Muscle layer of duodenum (tissue), 2 donors: ENCODE measurements around the gene BBS1.

Source experiments
- H3K27ac ChIP-seq: one replicate; pipeline ENCODE4 v1.7.0; 2013; ENCODE audit warnings: mild to moderate bottlenecking, low read length
- H3K27me3 ChIP-seq: one replicate; pipeline ENCODE4 v1.7.0; 2013; ENCODE audit warnings: low read depth, mild to moderate bottlenecking, control low read depth, low read length
- H3K36me3 ChIP-seq, 2 donors: one replicate each; pipeline ENCODE4 v1.7.0; 2013; ENCODE audit warnings: low read length in 2 of 2, control low read depth in 1 of 2, mild to moderate bottlenecking in 1 of 2; ENCODE audit not compliant: insufficient read depth in 2 of 2, control insufficient read depth in 1 of 2
- H3K4me1 ChIP-seq, 2 donors: one replicate each; pipeline ENCODE4 v1.7.0; 2013; ENCODE audit warnings: low read length in 2 of 2, mild to moderate bottlenecking in 2 of 2, control low read depth in 1 of 2, moderate library complexity in 1 of 2; ENCODE audit not compliant: insufficient read depth in 2 of 2, control insufficient read depth in 1 of 2
- H3K4me3 ChIP-seq, 2 donors: one replicate each; pipeline ENCODE4 v1.7.0; 2013; ENCODE audit warnings: low read length in 2 of 2, low read depth in 1 of 2, mild to moderate bottlenecking in 1 of 2
- H3K9me3 ChIP-seq, 2 donors: one replicate each; pipeline ENCODE4 v1.7.0; 2013; ENCODE audit warnings: low read length in 2 of 2, control low read depth in 1 of 2, mild to moderate bottlenecking in 1 of 2; ENCODE audit not compliant: control insufficient read depth in 1 of 2
- donor health status: healthy.

Gene BBS1

DNA sequence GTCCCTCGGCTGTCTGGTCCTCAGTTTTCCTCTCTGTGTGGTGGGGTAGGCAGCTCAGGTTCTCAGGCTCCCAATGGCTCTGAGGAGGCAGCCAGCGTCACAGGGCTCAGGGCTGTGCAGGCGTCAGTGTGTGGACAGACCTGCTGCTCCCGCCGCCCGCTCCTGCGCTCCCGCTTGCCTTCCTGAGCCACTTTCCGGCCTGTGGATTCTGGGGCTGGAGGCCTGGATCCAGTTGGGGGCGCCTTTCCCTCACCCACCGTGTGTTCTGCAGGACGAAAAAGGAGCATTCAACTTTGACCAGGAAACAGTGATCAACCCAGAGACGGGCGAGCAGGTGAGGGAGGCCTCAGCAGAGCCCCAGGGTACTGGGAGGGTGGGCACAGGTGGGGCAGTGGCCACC lies 15.5 kb upstream of the BBS1 start:
- Histone ChIP-seq H3K9me3 (no peaks in the 10 kb centered on the region), H3K27me3 (no peaks in the 10 kb centered on the region), H3K4me1 (no peaks in the 10 kb centered on the region), H3K36me3 (peaks cover 11 to 42% of the 10 kb centered on the region in 2 donors), H3K27ac (no peak overlapping the region), H3K4me3 (no peak overlapping the region)

DNA sequence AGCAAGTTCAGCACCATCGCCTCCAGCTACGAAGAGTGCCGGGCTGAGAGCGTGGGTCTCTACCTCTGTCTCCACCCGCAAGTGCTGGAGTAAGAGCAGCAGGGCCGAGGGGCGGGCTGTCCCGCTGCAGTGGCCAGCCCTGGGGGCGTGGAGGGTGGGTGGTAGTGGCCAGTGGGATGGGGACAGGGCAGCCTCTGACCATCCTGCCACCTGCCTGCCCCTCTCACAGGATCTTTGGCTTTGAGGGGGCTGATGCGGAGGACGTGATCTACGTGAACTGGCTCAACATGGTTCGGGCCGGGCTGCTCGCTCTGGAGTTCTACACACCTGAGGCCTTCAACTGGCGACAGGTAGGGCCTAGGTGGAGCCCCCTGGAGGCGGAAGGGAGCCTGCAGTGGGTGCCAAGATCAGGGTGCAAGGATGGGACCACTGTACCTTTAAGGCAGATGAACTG lies 15.0 kb upstream of the BBS1 start:
- peaks cover 11 to 45% of the 10 kb centered on the region in 2 donors for H3K36me3 ChIP-seq
- no peak overlapping the region for H3K4me3 ChIP-seq
- no peaks in the 10 kb centered on the region for H3K4me1 ChIP-seq
- H3K27ac ChIP-seq, result no peak overlapping the region
- no peaks in the 10 kb centered on the region for H3K9me3 ChIP-seq
- H3K27me3 ChIP-seq, result no peaks in the 10 kb centered on the region

DNA sequence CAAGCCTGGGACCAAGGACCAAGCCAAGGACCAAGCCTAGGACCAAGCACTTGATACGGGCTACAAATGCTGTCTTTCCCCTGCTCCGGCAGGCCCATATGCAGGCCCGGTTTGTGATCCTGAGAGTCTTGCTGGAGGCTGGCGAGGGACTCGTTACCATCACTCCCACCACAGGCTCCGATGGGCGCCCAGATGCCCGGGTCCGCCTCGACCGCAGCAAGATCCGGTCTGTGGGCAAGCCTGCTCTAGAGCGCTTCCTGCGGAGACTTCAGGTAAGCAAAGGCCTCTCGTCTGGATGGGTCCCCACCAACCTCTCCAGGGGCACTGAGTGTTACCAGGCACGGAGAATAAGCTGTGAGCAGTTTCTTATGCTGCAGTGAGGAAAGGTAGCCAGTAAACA lies 13.2 kb upstream of the BBS1 start:
- H3K27ac ChIP-seq, result no peak overlapping the region
- peaks cover 11 to 41% of the 10 kb centered on the region in 2 donors for H3K36me3 ChIP-seq

DNA sequence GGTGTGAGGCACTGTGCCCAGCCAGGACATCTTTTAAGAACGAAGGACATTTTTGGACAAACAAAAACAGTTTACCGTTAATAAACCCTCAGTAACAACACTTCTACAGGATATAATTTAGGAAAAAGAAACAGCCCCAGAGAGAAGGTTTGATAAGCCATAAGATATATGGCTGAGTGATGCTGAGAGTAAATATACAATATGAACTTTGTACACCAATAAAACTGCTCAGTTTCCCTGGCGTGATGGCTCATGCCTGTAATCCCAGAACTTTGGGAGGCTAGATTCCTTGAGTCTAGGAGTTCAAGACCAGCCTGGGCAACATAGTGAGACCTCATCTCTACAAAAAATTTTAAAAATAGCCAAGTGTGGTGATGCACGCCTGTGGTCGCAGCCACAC lies 11.9 kb upstream of the BBS1 start:
- Histone ChIP-seq H3K36me3 (peaks cover 4 to 30% of the 10 kb centered on the region in 2 donors), H3K4me3 (no peak overlapping the region), H3K27ac (no peak overlapping the region), H3K27me3 (no peaks in the 10 kb centered on the region), H3K4me1 (no peaks in the 10 kb centered on the region), H3K9me3 (no peaks in the 10 kb centered on the region)

More for the DNA sequence above, 13.2 kb upstream of the BBS1 start:
- Histone ChIP-seq H3K9me3 (no peaks in the 10 kb centered on the region), H3K27me3 (no peaks in the 10 kb centered on the region), H3K4me1 (no peaks in the 10 kb centered on the region), H3K4me3 (no peak overlapping the region)

DNA sequence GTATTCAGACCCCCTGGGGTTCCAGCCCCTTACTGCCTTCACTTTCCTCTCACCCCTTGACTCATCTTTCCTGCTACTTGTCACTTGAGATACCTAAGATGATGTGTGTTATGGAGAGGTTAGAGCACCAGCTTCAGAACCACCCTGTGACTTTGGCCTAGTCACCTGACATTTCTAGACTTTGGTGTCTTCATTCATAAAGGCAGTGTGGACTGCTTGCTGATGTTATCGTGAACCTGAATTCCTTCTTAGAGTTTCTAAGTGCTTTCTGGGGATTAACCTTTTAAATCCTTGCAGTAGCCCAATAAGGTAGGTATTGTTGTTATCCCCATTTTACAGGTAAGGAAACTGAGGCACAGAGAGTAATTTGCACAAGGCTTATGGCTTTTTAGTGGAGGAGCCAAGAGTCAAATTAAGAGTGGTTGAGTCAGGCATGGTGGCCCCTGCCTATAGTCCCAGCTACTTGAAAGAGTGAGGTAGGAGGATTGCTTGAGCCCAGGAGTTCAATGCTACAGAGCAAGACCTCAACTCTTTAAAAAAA lies 5.1 kb upstream of the BBS1 start:
- Histone ChIP-seq H3K4me1 (no peaks in the 10 kb centered on the region), H3K27me3 (no peaks in the 10 kb centered on the region), H3K9me3 (no peaks in the 10 kb centered on the region), H3K36me3 (peaks cover 0 to 24% of the 10 kb centered on the region in 2 donors), H3K4me3 (no peak overlapping the region), H3K27ac (no peak overlapping the region)

DNA sequence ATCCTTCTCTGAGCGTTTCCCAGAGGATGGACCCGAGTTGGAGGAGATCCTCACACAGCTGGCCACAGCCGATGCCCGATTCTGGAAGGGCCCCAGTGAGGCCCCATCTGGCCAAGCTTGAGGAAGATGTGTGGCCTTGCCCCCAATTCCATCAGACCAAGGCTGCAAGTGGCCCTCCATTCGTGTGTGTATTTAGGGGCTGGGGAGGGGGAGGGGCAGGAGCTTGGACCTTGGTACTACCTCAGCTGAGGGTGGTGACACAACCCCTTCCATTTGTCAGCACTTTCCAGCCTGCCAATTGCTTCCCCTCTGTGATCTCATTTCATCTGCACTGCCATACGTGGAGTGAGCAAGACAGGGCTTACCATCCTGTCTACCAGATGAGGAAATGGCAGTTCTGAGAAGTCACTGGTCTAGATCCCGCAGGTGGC lies 1.3 kb upstream of the BBS1 start:
- H3K36me3 ChIP-seq, result peaks cover 3 to 19% of the 10 kb centered on the region in 2 donors
- no peak overlapping the region for H3K4me3 ChIP-seq
- no peaks in the 10 kb centered on the region for H3K9me3 ChIP-seq
- peaks cover 6 to 10% of the 10 kb centered on the region in 2 donors for H3K4me1 ChIP-seq
- H3K27ac ChIP-seq, result no peak overlapping the region
- no peaks in the 10 kb centered on the region for H3K27me3 ChIP-seq

DNA sequence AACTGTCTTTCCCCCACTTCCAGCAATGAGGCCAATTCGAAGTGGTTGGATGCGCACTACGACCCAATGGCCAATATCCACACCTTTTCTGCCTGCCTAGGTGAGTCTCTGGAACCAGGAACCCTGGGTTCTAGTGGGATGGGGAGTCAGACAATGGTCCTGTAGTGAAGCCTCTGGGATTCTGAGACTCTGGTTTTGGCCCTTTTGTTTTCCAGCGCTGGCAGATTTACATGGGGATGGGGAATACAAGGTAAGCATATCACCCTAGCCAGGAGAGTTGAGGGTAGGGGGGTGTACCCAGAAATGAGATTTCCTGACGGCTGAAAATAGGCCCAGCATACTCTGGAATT lies 530 bp downstream of the BBS1 start:
- Histone ChIP-seq H3K36me3 (peaks cover 6 to 21% of the 10 kb centered on the region in 2 donors), H3K27ac (peak overlapping the region; percentile 69), H3K9me3 (no peaks in the 10 kb centered on the region), H3K4me1 (peaks cover 6 to 10% of the 10 kb centered on the region in 2 donors), H3K4me3 (peak overlapping the region; percentile 76 to 84), H3K27me3 (no peaks in the 10 kb centered on the region)

DNA sequence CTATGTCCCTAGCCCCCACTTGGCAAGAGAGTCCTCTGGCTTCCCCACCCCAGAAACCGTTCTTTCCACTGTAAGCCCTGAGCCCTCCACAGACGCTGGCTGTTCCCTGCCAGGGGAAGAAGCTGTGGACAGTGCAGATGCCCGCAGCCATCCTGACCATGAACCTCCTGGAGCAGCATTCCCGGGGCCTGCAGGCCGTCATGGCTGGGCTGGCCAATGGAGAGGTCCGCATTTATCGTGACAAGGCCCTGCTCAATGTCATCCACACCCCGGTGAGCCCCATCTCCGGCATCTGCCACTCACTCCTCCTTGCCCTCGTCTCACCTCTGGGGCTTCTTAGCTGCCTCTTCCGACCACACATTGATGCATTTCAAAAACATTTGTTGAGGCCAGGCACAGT lies 13.2 kb downstream of the BBS1 start:
- Histone ChIP-seq H3K27me3 (no peaks in the 10 kb centered on the region), H3K4me3 (no peak overlapping the region), H3K36me3 (peaks cover 33 to 57% of the 10 kb centered on the region in 2 donors), H3K9me3 (no peaks in the 10 kb centered on the region), H3K4me1 (no peaks in the 10 kb centered on the region), H3K27ac (no peak overlapping the region)

DNA sequence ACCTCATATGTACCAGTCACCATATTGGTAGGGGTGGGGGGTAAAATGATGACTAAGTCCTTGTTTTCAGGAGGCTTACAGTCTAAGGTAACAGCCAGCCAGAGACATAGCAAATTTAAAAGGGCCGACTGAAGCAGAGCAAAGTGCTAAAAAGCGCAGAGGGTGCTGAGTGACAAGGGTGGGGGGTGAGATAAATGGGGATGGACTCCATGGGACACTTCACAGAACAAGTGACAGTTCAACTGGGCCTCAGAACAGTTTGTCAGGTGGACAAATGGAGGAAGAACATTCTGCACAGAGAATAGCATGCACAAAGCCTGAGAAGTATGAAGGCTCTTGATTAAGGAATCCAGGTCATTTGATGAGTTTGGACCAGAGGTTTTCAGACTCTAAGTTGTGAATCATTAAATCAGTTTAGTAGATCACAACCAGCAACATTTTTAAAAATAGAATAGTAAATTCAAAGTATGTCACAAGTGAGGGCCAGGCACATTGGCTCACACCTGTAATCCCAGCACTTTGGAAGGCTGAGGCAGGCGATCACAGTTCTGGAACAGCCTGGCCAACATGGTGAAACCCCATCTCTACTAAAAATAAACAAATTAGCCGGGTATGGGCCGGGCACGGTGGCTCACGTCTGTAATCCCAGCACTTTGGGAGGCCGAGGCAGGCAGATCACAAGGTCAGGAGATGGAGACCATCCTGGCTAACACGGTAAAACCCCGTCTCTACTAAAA lies 14.0 kb downstream of the BBS1 start:
- Histone ChIP-seq H3K4me1 (no peaks in the 10 kb centered on the region), H3K27me3 (no peaks in the 10 kb centered on the region), H3K9me3 (no peaks in the 10 kb centered on the region), H3K4me3 (no peak overlapping the region), H3K36me3 (peaks cover 33 to 55% of the 10 kb centered on the region in 2 donors), H3K27ac (no peak overlapping the region)

DNA sequence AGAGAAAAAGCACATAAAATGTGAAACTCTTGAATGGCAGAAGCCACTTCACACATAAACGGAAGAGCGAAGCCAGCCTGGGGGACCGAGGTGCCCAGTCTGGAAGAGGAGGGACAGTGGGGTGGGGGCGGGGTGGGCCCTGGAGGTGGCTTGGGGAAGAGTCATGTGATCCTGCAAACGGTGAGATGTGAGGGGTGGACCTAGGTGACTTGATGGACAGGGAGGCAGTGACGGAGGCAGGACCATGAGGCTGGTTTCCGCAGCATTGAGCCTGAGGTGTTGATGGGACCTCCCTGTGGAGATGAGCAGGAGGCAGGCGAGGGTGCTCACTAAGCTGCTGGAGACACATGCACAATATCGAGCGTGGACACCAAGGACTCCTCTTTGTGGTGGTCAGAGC lies 18.6 kb downstream of the BBS1 start:
- H3K4me1 ChIP-seq, result no peaks in the 10 kb centered on the region
- H3K27ac ChIP-seq, result no peak overlapping the region
- H3K9me3 ChIP-seq, result no peaks in the 10 kb centered on the region
- H3K4me3 ChIP-seq, result no peak overlapping the region
- no peaks in the 10 kb centered on the region for H3K27me3 ChIP-seq
- H3K36me3 ChIP-seq, result peaks cover 7 to 40% of the 10 kb centered on the region in 2 donors

DNA sequence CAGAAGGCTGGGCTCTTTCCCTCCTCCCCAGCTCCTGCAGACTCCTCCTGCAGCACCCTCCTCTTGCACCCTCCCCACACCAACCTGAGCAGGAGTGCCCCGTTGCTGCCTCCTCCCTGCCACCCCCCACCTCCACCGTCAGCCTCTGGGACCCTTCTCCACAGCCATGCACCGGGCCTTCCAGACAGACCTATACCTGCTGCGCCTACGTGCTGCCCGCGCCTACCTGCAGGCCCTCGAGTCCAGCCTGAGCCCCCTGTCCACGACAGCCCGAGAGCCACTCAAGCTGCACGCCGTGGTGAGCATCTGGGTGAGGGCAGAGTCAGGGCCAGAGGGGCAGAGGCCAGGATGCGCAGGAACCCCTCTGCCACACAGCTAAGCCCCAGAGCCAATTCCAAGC lies 19.2 kb downstream of the BBS1 start:
- Histone ChIP-seq H3K27me3 (no peaks in the 10 kb centered on the region), H3K4me1 (no peaks in the 10 kb centered on the region), H3K9me3 (no peaks in the 10 kb centered on the region), H3K27ac (no peak overlapping the region), H3K36me3 (peaks cover 7 to 40% of the 10 kb centered on the region in 2 donors), H3K4me3 (no peak overlapping the region)
